ENCODE data around the gene ABAT.

DNA sequence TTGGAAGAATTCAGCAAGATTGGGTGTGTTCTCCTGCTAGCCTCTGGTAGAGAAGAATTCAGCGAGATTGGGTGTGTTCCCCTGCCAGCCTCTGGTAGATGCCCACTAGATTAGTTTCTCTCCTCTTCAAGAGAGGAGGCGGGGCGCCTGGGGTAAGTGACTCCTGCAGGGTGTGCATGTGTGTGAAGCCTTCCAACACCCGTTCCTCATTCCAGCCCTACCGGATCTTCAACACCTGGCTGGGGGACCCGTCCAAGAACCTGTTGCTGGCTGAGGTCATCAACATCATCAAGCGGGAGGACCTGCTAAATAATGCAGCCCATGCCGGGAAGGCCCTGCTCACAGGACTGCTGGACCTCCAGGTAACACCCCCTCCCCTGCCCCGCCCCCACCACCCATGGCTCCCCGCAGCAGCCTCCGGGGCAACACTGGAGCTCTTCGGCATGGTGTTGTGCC lies 101.7 kb downstream of the ABAT start:
- TF ChIP-seq, protein P1, sequence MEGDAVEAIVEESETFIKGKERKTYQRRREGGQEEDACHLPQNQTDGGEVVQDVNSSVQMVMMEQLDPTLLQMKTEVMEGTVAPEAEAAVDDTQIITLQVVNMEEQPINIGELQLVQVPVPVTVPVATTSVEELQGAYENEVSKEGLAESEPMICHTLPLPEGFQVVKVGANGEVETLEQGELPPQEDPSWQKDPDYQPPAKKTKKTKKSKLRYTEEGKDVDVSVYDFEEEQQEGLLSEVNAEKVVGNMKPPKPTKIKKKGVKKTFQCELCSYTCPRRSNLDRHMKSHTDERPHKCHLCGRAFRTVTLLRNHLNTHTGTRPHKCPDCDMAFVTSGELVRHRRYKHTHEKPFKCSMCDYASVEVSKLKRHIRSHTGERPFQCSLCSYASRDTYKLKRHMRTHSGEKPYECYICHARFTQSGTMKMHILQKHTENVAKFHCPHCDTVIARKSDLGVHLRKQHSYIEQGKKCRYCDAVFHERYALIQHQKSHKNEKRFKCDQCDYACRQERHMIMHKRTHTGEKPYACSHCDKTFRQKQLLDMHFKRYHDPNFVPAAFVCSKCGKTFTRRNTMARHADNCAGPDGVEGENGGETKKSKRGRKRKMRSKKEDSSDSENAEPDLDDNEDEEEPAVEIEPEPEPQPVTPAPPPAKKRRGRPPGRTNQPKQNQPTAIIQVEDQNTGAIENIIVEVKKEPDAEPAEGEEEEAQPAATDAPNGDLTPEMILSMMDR (IDR thresholded peaks at IDR 0.05), result no peak
- TF ChIP-seq EP300 (IDR thresholded peaks at IDR 0.05) (no peak), POLR2A (IDR thresholded peaks at IDR 0.05) (no peak)

Measured in ovary (tissue), 3 donors.